ENCODE measurements around the gene KDM5C.

GRCh38 chrX:53223955-53224859 is 800 bp downstream of the KDM5C start:
- TF ChIP-seq CTCF (IDR thresholded peaks at IDR 0.05) (no peak), POLR2A (IDR thresholded peaks at IDR 0.05) (no peak)

Measured in heart left ventricle (tissue), 13 donors.